WTC11 (cell line): Measurements from ENCODE around the gene PROSER3. TPM values are rescaled to one million over a fixed set of nuclear protein-coding genes. Genes with fewer than 3 reads are reported as not detected.

Experiments used
- ATAC-seq: fragments of 200-7000 bp; cut with Tn5 transposase; 2 replicates; pipeline ENCODE4 v1.10.0; 2021; ENCODE audit warnings: mild to moderate bottlenecking, moderate library complexity
- CTCF ChIA-PET: fragments of 300-600 bp; sonication (Branson Sonifier 250); formaldehyde crosslinking; loops from one replicate; lab custom pipeline; 2021; ENCODE audit warnings: antibody characterized with exemption; lab: Charles Lee
- POLR2A ChIA-PET: fragments of 350-600 bp; sonication (Branson Sonifier 250); formaldehyde crosslinking; loops from one replicate; lab custom pipeline; 2021; ENCODE audit warnings: antibody characterized with exemption; lab: Charles Lee
- DNase-seq: peaks from one replicate; pipeline ENCODE4 v3.0.0; 2021; ENCODE audit warnings: low spot score
- H3K27ac Mint-ChIP-seq: 2 replicates; pipeline ENCODE4 v1.8.0; 2021; ENCODE audit warnings: mixed read lengths
- H3K27me3 Mint-ChIP-seq: 2 replicates; pipeline ENCODE4 v1.8.0; 2021; ENCODE audit warnings: low read depth, mild to moderate bottlenecking, moderate library complexity, mixed read lengths
- H3K36me3 Mint-ChIP-seq: 2 replicates; pipeline ENCODE4 v1.8.0; 2021; ENCODE audit warnings: mixed read lengths
- H3K4me1 Mint-ChIP-seq: 2 replicates; pipeline ENCODE4 v1.8.0; 2022; ENCODE audit warnings: mixed read lengths
- H3K4me3 Mint-ChIP-seq: 2 replicates; pipeline ENCODE4 v1.8.0; 2021; ENCODE audit warnings: mild to moderate bottlenecking, moderate library complexity, mixed read lengths
- H3K9me3 Mint-ChIP-seq: 2 replicates; pipeline ENCODE4 v1.8.0; 2021; ENCODE audit warnings: mixed read lengths
- EMX1 ChIP-seq: fragments of 250-450 bp; sonication (Bioruptor Pico); IDR thresholded peaks from 2 replicates; pipeline ENCODE4 v1.8.0; 2021; ENCODE audit warnings: mild to moderate bottlenecking
- FOXP1 ChIP-seq: sonication (generic); formaldehyde crosslinking; IDR thresholded peaks from 2 replicates; pipeline ENCODE4 v1.8.0; 2022; ENCODE audit warnings: missing genetic modification reagents, mild to moderate bottlenecking, moderate library complexity, borderline replicate concordance
- JAZF1 ChIP-seq: fragments of 250-450 bp; sonication (Bioruptor Pico); IDR thresholded peaks from 2 replicates; pipeline ENCODE4 v1.9.0; 2021; ENCODE audit warnings: moderate library complexity, mild to moderate bottlenecking, inconsistent platforms
- JUN ChIP-seq: sonication (generic); formaldehyde crosslinking; IDR thresholded peaks from 2 replicates; pipeline ENCODE4 v1.8.0; 2023; ENCODE audit warnings: mild to moderate bottlenecking, missing genetic modification reagents
- MYBL2 ChIP-seq: sonication (generic); formaldehyde crosslinking; IDR thresholded peaks from 2 replicates; pipeline ENCODE4 v1.8.1; 2023; ENCODE audit warnings: mild to moderate bottlenecking, moderate library complexity, missing genetic modification reagents
- NR1H2 ChIP-seq: sonication (generic); formaldehyde crosslinking; IDR thresholded peaks from 2 replicates; pipeline ENCODE4 v1.9.0; 2021; ENCODE audit warnings: mild to moderate bottlenecking, moderate library complexity, missing genetic modification reagents
- TCF7 ChIP-seq: sonication (generic); formaldehyde crosslinking; IDR thresholded peaks from 2 replicates; pipeline ENCODE4 v1.8.0; 2022; ENCODE audit warnings: mild to moderate bottlenecking, low read depth, missing genetic modification reagents, moderate library complexity
- TEAD4 ChIP-seq: sonication (generic); formaldehyde crosslinking; IDR thresholded peaks from 2 replicates; pipeline ENCODE4 v1.8.0; 2022; ENCODE audit warnings: mild to moderate bottlenecking, missing genetic modification reagents
- ZBTB21 ChIP-seq: sonication (generic); formaldehyde crosslinking; IDR thresholded peaks from 2 replicates; pipeline ENCODE4 v1.8.1; 2023; ENCODE audit warnings: mild to moderate bottlenecking, missing genetic modification reagents, borderline replicate concordance
- ZNF121 ChIP-seq: sonication (generic); formaldehyde crosslinking; IDR thresholded peaks from 2 replicates; pipeline ENCODE4 v1.8.0; 2023; ENCODE audit warnings: missing genetic modification reagents
- ZNF232 ChIP-seq: sonication (generic); formaldehyde crosslinking; IDR thresholded peaks from 2 replicates; pipeline ENCODE4 v1.8.0; 2022; ENCODE audit warnings: mild to moderate bottlenecking, missing genetic modification reagents
- ZNF263 ChIP-seq: sonication (generic); formaldehyde crosslinking; IDR thresholded peaks from 2 replicates; pipeline ENCODE4 v1.8.1; 2022; ENCODE audit warnings: low read depth, mild to moderate bottlenecking, moderate library complexity, missing genetic modification reagents
- ZNF317 ChIP-seq: sonication (generic); formaldehyde crosslinking; IDR thresholded peaks from 2 replicates; pipeline ENCODE4 v1.8.1; 2023; ENCODE audit warnings: low read depth, mild to moderate bottlenecking, moderate library complexity, missing genetic modification reagents, borderline replicate concordance
- ZNF423 ChIP-seq: fragments of 250-450 bp; sonication (Bioruptor Pico); IDR thresholded peaks from 2 replicates; pipeline ENCODE4 v2.1.2; 2022; ENCODE audit warnings: mild to moderate bottlenecking, moderate library complexity
- ZNF671 ChIP-seq: fragments of 250-450 bp; sonication (Bioruptor Pico); IDR thresholded peaks from 2 replicates; pipeline ENCODE4 v1.8.0; 2021; ENCODE audit warnings: mild to moderate bottlenecking
- total RNA-seq: library from RNA; stranded (reverse); gene quantifications from 3 replicates; pipeline ENCODE4 v1.2.3, GENCODE V29; 2021
- TF ChIP-seq, protein P1 (sequence below): fragments of 250-450 bp; sonication (Bioruptor Pico); IDR thresholded peaks from 2 replicates; pipeline ENCODE4 v2.1.2; 2022; ENCODE audit warnings: mild to moderate bottlenecking, moderate library complexity
- TF ChIP-seq, protein P2 (sequence below): sonication (generic); formaldehyde crosslinking; IDR thresholded peaks from 2 replicates; pipeline ENCODE4 v1.8.1; 2022; ENCODE audit warnings: low read depth, mild to moderate bottlenecking, moderate library complexity, missing genetic modification reagents, borderline replicate concordance
- TF ChIP-seq, protein P3 (sequence below): sonication (generic); formaldehyde crosslinking; conservative IDR thresholded peaks from 2 replicates; pipeline ENCODE4 v1.8.1; 2022; ENCODE audit warnings: mild to moderate bottlenecking, missing genetic modification reagents
- TF ChIP-seq, protein P4 (sequence below): sonication (generic); formaldehyde crosslinking; IDR thresholded peaks from 2 replicates; pipeline ENCODE4 v1.8.0; 2023; ENCODE audit warnings: missing genetic modification reagents, mild to moderate bottlenecking, borderline replicate concordance
- TF ChIP-seq, protein P5 (sequence below): sonication (generic); formaldehyde crosslinking; IDR thresholded peaks from 2 replicates; pipeline ENCODE4 v1.8.1; 2022; ENCODE audit warnings: mild to moderate bottlenecking, moderate library complexity, missing genetic modification reagents
- TF ChIP-seq, protein P6 (sequence below): fragments of 250-450 bp; sonication (Bioruptor Pico); IDR thresholded peaks from 2 replicates; pipeline ENCODE4 v1.8.0; 2021; ENCODE audit warnings: mild to moderate bottlenecking
- TF ChIP-seq, protein P7 (sequence below): sonication (generic); formaldehyde crosslinking; IDR thresholded peaks from 2 replicates; pipeline ENCODE4 v1.8.0; 2022; ENCODE audit warnings: mild to moderate bottlenecking, missing genetic modification reagents

PROSER3 gene
- total RNA-seq, 1 experiment from 2014 or later = 32.9 TPM

DNA sequence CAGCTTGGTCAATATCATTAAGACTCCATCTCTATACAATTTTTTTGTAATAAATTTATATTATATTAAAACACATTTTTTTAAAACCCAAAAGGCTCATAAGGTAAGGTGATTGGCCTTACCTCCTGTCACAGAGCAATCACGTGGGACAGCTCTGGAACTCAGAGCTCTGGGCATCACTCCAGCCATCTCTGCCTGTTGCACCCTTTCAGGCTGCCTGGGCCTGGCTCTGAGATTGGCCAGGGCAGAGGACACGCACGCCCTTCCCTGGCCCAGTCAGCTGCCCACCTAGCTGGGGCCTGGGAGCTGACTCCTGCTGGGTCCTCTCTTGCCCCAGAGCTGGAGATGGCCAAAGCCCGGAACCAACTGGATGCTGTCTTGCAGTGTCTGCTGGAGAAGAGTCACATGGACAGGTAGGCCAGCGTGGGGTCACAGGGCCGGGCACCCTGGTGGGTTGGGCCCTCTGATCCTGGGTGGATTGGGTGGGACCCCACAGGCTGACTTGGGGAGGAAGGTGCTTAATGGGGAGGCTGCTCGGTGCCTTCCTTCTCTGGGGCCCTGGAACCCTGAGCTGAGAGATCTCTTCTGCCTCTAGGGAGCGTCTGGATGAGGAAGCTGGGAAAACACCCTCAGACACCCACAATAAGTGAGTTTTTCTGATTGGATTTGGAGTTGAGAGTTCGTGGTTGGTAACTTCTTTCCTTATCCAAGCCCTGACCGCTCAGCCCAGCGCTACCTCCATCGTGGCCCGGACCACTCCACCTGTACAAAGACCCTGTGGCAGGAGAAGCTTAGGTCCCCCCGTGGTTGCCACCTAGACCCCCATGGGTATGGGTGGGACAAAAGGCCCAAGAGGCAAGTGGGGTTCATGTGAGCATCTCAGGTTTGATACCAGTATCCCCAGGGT, 5.9 kb upstream of the PROSER3 start (continued):
- TF ChIP-seq, protein P1, sequence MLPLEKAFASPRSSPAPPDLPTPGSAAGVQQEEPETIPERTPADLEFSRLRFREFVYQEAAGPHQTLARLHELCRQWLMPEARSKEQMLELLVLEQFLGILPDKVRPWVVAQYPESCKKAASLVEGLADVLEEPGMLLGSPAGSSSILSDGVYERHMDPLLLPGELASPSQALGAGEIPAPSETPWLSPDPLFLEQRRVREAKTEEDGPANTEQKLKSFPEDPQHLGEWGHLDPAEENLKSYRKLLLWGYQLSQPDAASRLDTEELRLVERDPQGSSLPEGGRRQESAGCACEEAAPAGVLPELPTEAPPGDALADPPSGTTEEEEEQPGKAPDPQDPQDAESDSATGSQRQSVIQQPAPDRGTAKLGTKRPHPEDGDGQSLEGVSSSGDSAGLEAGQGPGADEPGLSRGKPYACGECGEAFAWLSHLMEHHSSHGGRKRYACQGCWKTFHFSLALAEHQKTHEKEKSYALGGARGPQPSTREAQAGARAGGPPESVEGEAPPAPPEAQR (CRISPR knock-in tag) = no peak
- TF ChIP-seq NR1H2 (CRISPR knock-in tag) (no peak), ZNF423 (CRISPR knock-in tag) (no peak), FOXP1 (CRISPR knock-in tag) (no peak), ZNF263 (CRISPR knock-in tag) (no peak), ZNF121 (no peak), EMX1 (CRISPR knock-in tag) (no peak), JAZF1 (CRISPR knock-in tag) (no peak)
- TF ChIP-seq, protein P2, sequence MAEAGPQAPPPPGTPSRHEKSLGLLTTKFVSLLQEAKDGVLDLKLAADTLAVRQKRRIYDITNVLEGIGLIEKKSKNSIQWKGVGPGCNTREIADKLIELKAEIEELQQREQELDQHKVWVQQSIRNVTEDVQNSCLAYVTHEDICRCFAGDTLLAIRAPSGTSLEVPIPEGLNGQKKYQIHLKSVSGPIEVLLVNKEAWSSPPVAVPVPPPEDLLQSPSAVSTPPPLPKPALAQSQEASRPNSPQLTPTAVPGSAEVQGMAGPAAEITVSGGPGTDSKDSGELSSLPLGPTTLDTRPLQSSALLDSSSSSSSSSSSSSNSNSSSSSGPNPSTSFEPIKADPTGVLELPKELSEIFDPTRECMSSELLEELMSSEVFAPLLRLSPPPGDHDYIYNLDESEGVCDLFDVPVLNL = no peak
- TF ChIP-seq, protein P3, sequence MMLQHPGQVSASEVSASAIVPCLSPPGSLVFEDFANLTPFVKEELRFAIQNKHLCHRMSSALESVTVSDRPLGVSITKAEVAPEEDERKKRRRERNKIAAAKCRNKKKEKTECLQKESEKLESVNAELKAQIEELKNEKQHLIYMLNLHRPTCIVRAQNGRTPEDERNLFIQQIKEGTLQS (CRISPR knock-in tag) = no peak

DNA sequence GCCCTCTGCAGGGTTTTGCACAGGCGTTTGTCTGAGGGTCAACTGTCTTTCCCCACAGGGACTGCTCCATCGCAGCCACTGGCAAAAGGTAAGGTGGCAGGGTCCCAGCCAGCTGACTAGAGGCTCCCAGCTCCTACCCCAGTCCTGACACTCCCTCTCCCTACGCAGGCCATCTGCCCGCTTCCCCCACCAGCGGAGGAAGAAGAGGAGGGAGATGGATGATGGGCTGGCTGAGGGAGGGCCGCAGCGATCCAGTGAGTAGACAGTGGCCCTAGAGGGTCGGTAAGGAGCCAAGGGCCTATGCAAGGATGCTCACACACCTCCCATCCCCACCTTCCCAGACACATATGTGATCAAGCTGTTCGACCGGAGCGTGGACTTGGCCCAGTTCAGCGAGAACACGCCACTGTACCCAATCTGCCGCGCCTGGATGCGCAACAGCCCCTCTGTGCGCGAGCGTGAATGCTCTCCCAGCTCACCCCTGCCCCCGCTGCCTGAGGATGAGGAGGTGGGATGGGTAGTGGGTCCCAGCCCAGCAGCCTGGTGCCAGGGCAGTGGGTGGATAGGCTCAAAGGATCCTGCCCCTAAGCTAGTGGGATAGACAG, 5.1 kb upstream of the PROSER3 start:
- peaks cover 18% of the 10 kb centered on the region for H3K4me1 Mint-ChIP-seq
- CTCF ChIA-PET = interaction anchor here (1.0 to 1.2 kb wide), 2 partner anchors 32 to 108 kb away, joined by 3 read pairs; no protein-coding TSS in a partner anchor
- TF ChIP-seq ZNF317 (CRISPR knock-in tag) (no peak), ZBTB21 (CRISPR knock-in tag) (no peak), ZNF232 (no peak), TEAD4 (CRISPR knock-in tag) (no peak), MYBL2 (CRISPR knock-in tag) (no peak), JUN (CRISPR knock-in tag) (no peak), TCF7 (CRISPR knock-in tag) (no peak), ZNF671 (CRISPR knock-in tag) (no peak)
- TF ChIP-seq, protein P4, sequence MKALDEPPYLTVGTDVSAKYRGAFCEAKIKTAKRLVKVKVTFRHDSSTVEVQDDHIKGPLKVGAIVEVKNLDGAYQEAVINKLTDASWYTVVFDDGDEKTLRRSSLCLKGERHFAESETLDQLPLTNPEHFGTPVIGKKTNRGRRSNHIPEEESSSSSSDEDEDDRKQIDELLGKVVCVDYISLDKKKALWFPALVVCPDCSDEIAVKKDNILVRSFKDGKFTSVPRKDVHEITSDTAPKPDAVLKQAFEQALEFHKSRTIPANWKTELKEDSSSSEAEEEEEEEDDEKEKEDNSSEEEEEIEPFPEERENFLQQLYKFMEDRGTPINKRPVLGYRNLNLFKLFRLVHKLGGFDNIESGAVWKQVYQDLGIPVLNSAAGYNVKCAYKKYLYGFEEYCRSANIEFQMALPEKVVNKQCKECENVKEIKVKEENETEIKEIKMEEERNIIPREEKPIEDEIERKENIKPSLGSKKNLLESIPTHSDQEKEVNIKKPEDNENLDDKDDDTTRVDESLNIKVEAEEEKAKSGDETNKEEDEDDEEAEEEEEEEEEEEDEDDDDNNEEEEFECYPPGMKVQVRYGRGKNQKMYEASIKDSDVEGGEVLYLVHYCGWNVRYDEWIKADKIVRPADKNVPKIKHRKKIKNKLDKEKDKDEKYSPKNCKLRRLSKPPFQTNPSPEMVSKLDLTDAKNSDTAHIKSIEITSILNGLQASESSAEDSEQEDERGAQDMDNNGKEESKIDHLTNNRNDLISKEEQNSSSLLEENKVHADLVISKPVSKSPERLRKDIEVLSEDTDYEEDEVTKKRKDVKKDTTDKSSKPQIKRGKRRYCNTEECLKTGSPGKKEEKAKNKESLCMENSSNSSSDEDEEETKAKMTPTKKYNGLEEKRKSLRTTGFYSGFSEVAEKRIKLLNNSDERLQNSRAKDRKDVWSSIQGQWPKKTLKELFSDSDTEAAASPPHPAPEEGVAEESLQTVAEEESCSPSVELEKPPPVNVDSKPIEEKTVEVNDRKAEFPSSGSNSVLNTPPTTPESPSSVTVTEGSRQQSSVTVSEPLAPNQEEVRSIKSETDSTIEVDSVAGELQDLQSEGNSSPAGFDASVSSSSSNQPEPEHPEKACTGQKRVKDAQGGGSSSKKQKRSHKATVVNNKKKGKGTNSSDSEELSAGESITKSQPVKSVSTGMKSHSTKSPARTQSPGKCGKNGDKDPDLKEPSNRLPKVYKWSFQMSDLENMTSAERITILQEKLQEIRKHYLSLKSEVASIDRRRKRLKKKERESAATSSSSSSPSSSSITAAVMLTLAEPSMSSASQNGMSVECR = no peak
- TF ChIP-seq, protein P5, sequence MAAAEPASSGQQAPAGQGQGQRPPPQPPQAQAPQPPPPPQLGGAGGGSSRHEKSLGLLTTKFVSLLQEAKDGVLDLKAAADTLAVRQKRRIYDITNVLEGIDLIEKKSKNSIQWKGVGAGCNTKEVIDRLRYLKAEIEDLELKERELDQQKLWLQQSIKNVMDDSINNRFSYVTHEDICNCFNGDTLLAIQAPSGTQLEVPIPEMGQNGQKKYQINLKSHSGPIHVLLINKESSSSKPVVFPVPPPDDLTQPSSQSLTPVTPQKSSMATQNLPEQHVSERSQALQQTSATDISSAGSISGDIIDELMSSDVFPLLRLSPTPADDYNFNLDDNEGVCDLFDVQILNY = no peak
- TF ChIP-seq, protein P6, sequence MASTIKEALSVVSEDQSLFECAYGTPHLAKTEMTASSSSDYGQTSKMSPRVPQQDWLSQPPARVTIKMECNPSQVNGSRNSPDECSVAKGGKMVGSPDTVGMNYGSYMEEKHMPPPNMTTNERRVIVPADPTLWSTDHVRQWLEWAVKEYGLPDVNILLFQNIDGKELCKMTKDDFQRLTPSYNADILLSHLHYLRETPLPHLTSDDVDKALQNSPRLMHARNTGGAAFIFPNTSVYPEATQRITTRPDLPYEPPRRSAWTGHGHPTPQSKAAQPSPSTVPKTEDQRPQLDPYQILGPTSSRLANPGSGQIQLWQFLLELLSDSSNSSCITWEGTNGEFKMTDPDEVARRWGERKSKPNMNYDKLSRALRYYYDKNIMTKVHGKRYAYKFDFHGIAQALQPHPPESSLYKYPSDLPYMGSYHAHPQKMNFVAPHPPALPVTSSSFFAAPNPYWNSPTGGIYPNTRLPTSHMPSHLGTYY (CRISPR knock-in tag) = no peak
- TF ChIP-seq, protein P1 (CRISPR knock-in tag) = no peak
- TF ChIP-seq, protein P7, sequence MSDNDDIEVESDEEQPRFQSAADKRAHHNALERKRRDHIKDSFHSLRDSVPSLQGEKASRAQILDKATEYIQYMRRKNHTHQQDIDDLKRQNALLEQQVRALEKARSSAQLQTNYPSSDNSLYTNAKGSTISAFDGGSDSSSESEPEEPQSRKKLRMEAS (CRISPR knock-in tag) = no peak

More for the DNA sequence above, 5.1 kb upstream of the PROSER3 start:
- peaks cover 23% of the 10 kb centered on the region for H3K27me3 Mint-ChIP-seq
- ATAC-seq (no peak), DNase-seq (no peak)
- no peak overlapping the region for H3K27ac Mint-ChIP-seq
- H3K36me3 Mint-ChIP-seq = no peaks in the 10 kb centered on the region
- POLR2A ChIA-PET = no interaction called here
- no peaks in the 10 kb centered on the region for H3K9me3 Mint-ChIP-seq
- no peak overlapping the region for H3K4me3 Mint-ChIP-seq
